Fibroblast of the aortic adventitia (primary cell): ENCODE results near the gene SLX4. TPM values are rescaled to one million over a fixed set of nuclear protein-coding genes. Genes with fewer than 3 reads are reported as not detected.

Experiments
- DNase-seq: peaks from one replicate; pipeline ENCODE4 v3.0.0-alpha.2; 2010; ENCODE audit warnings: low read depth
- H3K4me3 ChIP-seq: 2 replicates; pipeline ENCODE4 v1.5.1; 2011; ENCODE audit warnings: low read depth, mild to moderate bottlenecking, control low read depth, low read length, moderate library complexity
- CTCF ChIP-seq: IDR thresholded peaks from 2 replicates; pipeline ENCODE4 v1.5.1; 2011; ENCODE audit warnings: mild to moderate bottlenecking, low read length, control low read depth, inconsistent platforms; ENCODE audit not compliant: insufficient read depth
- total RNA-seq: library from RNA; depleted of rRNA; stranded (reverse); fragments of >200 nt; gene quantifications from 2 replicates; pipeline ENCODE4 v1.2.3, GENCODE V29; 2012; ENCODE audit warnings: low replicate concordance

Gene SLX4
- total RNA-seq, 1 donor = 7.0 TPM

- DNase-seq = no peak
- TF ChIP-seq CTCF = no peak
- no peak overlapping the region for H3K4me3 ChIP-seq
Measured at GRCh38 chr16:3640207-3640606, 28.8 kb upstream of the SLX4 start.

- no peak for TF ChIP-seq CTCF
- no peak overlapping the region for H3K4me3 ChIP-seq
Measured at GRCh38 chr16:3638916-3639644, 27.7 kb upstream of the SLX4 start.

GRCh38 chr16:3637371-3637923 lies 26.0 kb upstream of the SLX4 start:
- no peak for TF ChIP-seq CTCF
- no peak overlapping the region for H3K4me3 ChIP-seq
- no peak for DNase-seq

More at GRCh38 chr16:3638916-3639644, 27.7 kb upstream of the SLX4 start:
- DNase-seq = no peak

GRCh38 chr16:3625911-3626732 lies 14.7 kb upstream of the SLX4 start:
- no peak for TF ChIP-seq CTCF
- DNase-seq = peak; percentile 47
- no peak overlapping the region for H3K4me3 ChIP-seq

- no peak overlapping the region for H3K4me3 ChIP-seq
- DNase-seq = no peak
- TF ChIP-seq CTCF = no peak
Measured at GRCh38 chr16:3625331-3625730, 13.9 kb upstream of the SLX4 start.

- no peak for DNase-seq
- H3K4me3 ChIP-seq = no peak overlapping the region
- no peak for TF ChIP-seq CTCF
Measured at GRCh38 chr16:3623642-3624041, 12.2 kb upstream of the SLX4 start.
